Measurements from ENCODE around the gene HCFC1. TPM values are rescaled to one million over a fixed set of nuclear protein-coding genes. Genes with fewer than 3 reads are reported as not detected.

HCFC1 gene
- total RNA-seq, 2 experiments from 2014 or later, result 45.9 to 50.2 TPM

- peaks cover 28% of the 10 kb centered on the region for H3K36me3 Mint-ChIP-seq (ENCODE audit: low read depth)
- ATAC-seq (ENCODE audit: poor library complexity) (peak; percentile 50), DNase-seq (peak; percentile 69 to 94 (median 82))
- Histone ChIP-seq H3K4me1 (ENCODE audit: insufficient read depth, low read length) (peaks cover 48% of the 10 kb centered on the region), H3K9me3 (ENCODE audit: control insufficient read depth in 1 of 2, insufficient read depth in 1 of 2, low read length in 2 of 2) (no peaks in the 10 kb centered on the region), H3K27me3 (ENCODE audit: control insufficient read depth in 1 of 2, insufficient read depth in 2 of 2, low read length in 2 of 2) (no peaks in the 10 kb centered on the region), H3K27ac (ENCODE audit: low read depth in 1 of 2, low read length in 2 of 2) (peak within 1 kb of the TSS; percentile 98 to 99), H3K36me3 (ENCODE audit: insufficient read depth, low read length) (no peaks in the 10 kb centered on the region), H3K4me3 (ENCODE audit: low read length) (peak within 1 kb of the TSS; percentile 96)
- peaks cover 40% of the 10 kb centered on the region for H3K4me1 Mint-ChIP-seq (ENCODE audit: low read depth)
- ChIA-PET CTCF (no interaction called here), POLR2A (interaction anchor here (1.1 to 6.6 kb wide), 10 partner anchors 8 to 1031 kb away, joined by 3 to 163 read pairs (median 9); partner anchors contain the start of genes ARHGAP4, IRAK1 and RPL10)
- H3K27me3 Mint-ChIP-seq, result no peaks in the 10 kb centered on the region
- peak within 1 kb of the TSS; percentile 100 for H3K4me3 Mint-ChIP-seq
- TF ChIP-seq CTCF (IDR thresholded peaks at IDR 0.05), result no peak
- intact Hi-C loops (cut with DNase I, micrococcal nuclease), result loop anchor here in 1 of 2 experiments (1.0 kb wide), 1 partner anchor 9 kb away; no protein-coding TSS in a partner anchor
- H3K27ac Mint-ChIP-seq, result peak within 1 kb of the TSS; percentile 98
- no peaks in the 10 kb centered on the region for H3K9me3 Mint-ChIP-seq
Observed at GRCh38 chrX:153972368-153973126, 929 bp upstream of the HCFC1 start, which contains the start of gene TMEM187. TSS of gene TMEM187 (plus strand) at chrX:153972754. CDS start at chrX:153982063, 9,309 bp downstream.

- DNase-seq (peak; percentile 72 to 94 (median 86)), ATAC-seq (ENCODE audit: poor library complexity) (peak; percentile 32)
- intact Hi-C loops (cut with DNase I, micrococcal nuclease), result loop anchor here in 1 of 2 experiments (2.0 kb wide), 1 partner anchor 400 kb away; no protein-coding TSS in a partner anchor
- Histone ChIP-seq H3K27me3 (ENCODE audit: control insufficient read depth in 1 of 2, insufficient read depth in 2 of 2, low read length in 2 of 2) (no peaks in the 10 kb centered on the region), H3K27ac (ENCODE audit: low read depth in 1 of 2, low read length in 2 of 2) (peak overlapping the region; percentile 98 to 99), H3K4me1 (ENCODE audit: insufficient read depth, low read length) (peaks cover 62% of the 10 kb centered on the region), H3K9me3 (ENCODE audit: control insufficient read depth in 1 of 2, insufficient read depth in 1 of 2, low read length in 2 of 2) (no peaks in the 10 kb centered on the region), H3K36me3 (ENCODE audit: insufficient read depth, low read length) (no peaks in the 10 kb centered on the region), H3K4me3 (ENCODE audit: low read length) (peak overlapping the region; percentile 96)
- H3K4me1 Mint-ChIP-seq (ENCODE audit: low read depth), result peaks cover 53% of the 10 kb centered on the region
- H3K27ac Mint-ChIP-seq, result peak overlapping the region; percentile 98
- peaks cover 32% of the 10 kb centered on the region for H3K36me3 Mint-ChIP-seq (ENCODE audit: low read depth)
- H3K4me3 Mint-ChIP-seq, result peak overlapping the region; percentile 100
- no peaks in the 10 kb centered on the region for H3K9me3 Mint-ChIP-seq
- no peak for TF ChIP-seq CTCF (IDR thresholded peaks at IDR 0.05)
- ChIA-PET POLR2A (interaction anchor here (0.7 to 6.6 kb wide), 26 partner anchors 10 to 1029 kb away, joined by 3 to 163 read pairs (median 4); partner anchors contain the start of genes ARHGAP4, EMD, G6PD and IDH3G), CTCF (interaction anchor here (1.5 kb wide), 1 partner anchor 24 kb away, joined by 3 read pairs; no protein-coding TSS in a partner anchor)
- no peaks in the 10 kb centered on the region for H3K27me3 Mint-ChIP-seq
Observed at GRCh38 chrX:153971124-153971449, 531 bp downstream of the HCFC1 start.

- no peaks in the 10 kb centered on the region for H3K27me3 ChIP-seq (ENCODE audit: control insufficient read depth in 1 of 2, insufficient read depth in 2 of 2, low read length in 2 of 2)
- ChIA-PET POLR2A (interaction anchor here (0.7 to 6.6 kb wide), 24 partner anchors 11 to 577 kb away, joined by 3 to 163 read pairs (median 4); partner anchors contain the start of genes ARHGAP4, EMD, G6PD and IDH3G), CTCF (interaction anchor here (1.5 to 2.0 kb wide), 3 partner anchors 11 to 24 kb away, joined by 3 to 7 read pairs (median 5); no protein-coding TSS in a partner anchor)
- TF ChIP-seq CTCF (IDR thresholded peaks at IDR 0.05), result no peak
- H3K4me1 ChIP-seq (ENCODE audit: insufficient read depth, low read length), result peaks cover 66% of the 10 kb centered on the region
- H3K27ac ChIP-seq (ENCODE audit: low read depth in 1 of 2, low read length in 2 of 2), result peak overlapping the region; percentile 98 to 99
- peak overlapping the region; percentile 96 for H3K4me3 ChIP-seq (ENCODE audit: low read length)
- Mint-ChIP-seq H3K4me3 (peak overlapping the region; percentile 100), H3K36me3 (ENCODE audit: low read depth) (peaks cover 32% of the 10 kb centered on the region), H3K9me3 (no peaks in the 10 kb centered on the region), H3K27ac (peak overlapping the region; percentile 98), H3K4me1 (ENCODE audit: low read depth) (peaks cover 49% of the 10 kb centered on the region), H3K27me3 (no peaks in the 10 kb centered on the region)
- intact Hi-C loops (cut with DNase I, micrococcal nuclease), result loop anchor here in 1 of 2 experiments (2.0 kb wide), 1 partner anchor 400 kb away; no protein-coding TSS in a partner anchor
- ATAC-seq (ENCODE audit: poor library complexity) (peak; percentile 8), DNase-seq (peak in 5 of 14 experiments; percentile 21 to 68 (median 48))
- no peaks in the 10 kb centered on the region for H3K36me3 ChIP-seq (ENCODE audit: insufficient read depth, low read length)
- no peaks in the 10 kb centered on the region for H3K9me3 ChIP-seq (ENCODE audit: control insufficient read depth in 1 of 2, insufficient read depth in 1 of 2, low read length in 2 of 2)
Observed at GRCh38 chrX:153970357-153971123, 1.1 kb downstream of the HCFC1 start.
